LNCaP clone FGC (cell line): ENCODE results near the gene CARD18.
A peak's percentile ranks its signal among the peaks of the same experiment; 100 is the strongest.

Experiments
- DNase-seq: peaks from one replicate; pipeline ENCODE4 v3.0.0-alpha.2; 2011; ENCODE audit warnings: low read depth
- H3K4me3 ChIP-seq: 2 replicates; pipeline ENCODE4 v1.5.1; 2011; ENCODE audit warnings: mild to moderate bottlenecking, low read depth, low read length, control low read depth
- CTCF ChIP-seq: IDR thresholded peaks from 2 replicates; pipeline ENCODE4 v1.5.1; 2012; ENCODE audit warnings: mild to moderate bottlenecking; ENCODE audit not compliant: control insufficient read depth, insufficient read depth; ENCODE audit errors: extremely low read depth

The CARD18 gene

GRCh38 chr11:105139669-105140068 is at the start of gene CARD18:
CARD18 (minus strand) TSS chr11:105139769; CDS start chr11:105139726, 43 bp downstream.
- no peak for TF ChIP-seq CTCF
- H3K4me3 ChIP-seq = no peak within 1 kb of the TSS
- no peak for DNase-seq

GRCh38 chr11:105183987-105184386 is 44.4 kb upstream of the CARD18 start:
- H3K4me3 ChIP-seq = no peak overlapping the region
- no peak for DNase-seq
- no peak for TF ChIP-seq CTCF

GRCh38 chr11:105183426-105183825 is 43.9 kb upstream of the CARD18 start:
- DNase-seq = no peak
- TF ChIP-seq CTCF = no peak
- no peak overlapping the region for H3K4me3 ChIP-seq

GRCh38 chr11:105181521-105181920 is 42.0 kb upstream of the CARD18 start:
- DNase-seq = no peak
- H3K4me3 ChIP-seq = no peak overlapping the region
- TF ChIP-seq CTCF = no peak

- no peak for TF ChIP-seq CTCF
- no peak overlapping the region for H3K4me3 ChIP-seq
- DNase-seq = no peak
Observed at GRCh38 chr11:105181100-105181499, 41.5 kb upstream of the CARD18 start.

- no peak for TF ChIP-seq CTCF
- no peak overlapping the region for H3K4me3 ChIP-seq
- DNase-seq = peak; percentile 14
Observed at GRCh38 chr11:105179542-105180278, 40.1 kb upstream of the CARD18 start.

GRCh38 chr11:105177658-105178057 is 38.1 kb upstream of the CARD18 start:
- DNase-seq = no peak
- no peak overlapping the region for H3K4me3 ChIP-seq
- no peak for TF ChIP-seq CTCF
